Measurements from ENCODE around the gene DUSP9.

Gene DUSP9

DNA sequence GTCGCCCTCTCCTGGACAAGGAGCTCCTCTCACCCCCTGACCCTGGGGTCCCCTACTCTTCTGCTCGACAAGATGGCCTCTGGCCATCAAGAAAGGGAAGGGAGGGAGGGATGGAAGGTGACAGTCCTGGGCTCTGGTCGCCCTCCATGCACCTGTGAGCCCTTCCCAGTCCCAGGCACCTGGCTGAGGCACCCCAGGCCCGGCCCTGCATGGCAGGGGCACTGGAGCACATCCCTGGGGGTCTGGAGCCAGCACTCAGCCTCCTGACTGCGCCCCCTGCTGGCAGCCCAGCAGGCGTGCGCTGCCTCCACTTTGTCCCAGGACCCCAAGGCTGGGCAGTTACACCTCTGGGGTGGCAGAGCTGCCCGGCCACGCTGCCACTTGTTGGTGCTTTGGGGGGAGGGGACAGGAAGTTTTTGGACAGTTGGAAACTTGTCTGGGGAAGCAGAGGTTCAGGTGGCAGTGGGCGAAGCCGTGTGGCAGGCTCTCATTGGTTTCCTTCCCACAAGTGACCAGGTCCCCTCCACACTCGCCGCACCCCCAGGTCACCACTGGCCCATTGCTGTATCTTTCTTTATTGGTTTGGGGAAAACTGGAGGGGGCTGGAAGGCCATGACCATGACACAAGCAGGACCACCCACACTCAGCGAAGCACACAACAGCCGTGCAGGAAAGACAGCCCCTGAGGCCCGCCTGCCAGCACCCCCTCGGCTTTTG, 22.3 kb downstream of the DUSP9 start:
- TF ChIP-seq GABPA (IDR thresholded peaks at IDR 0.05; ENCODE audit: low read depth), result no peak
- no peak for TF ChIP-seq SPI1 (IDR thresholded peaks at IDR 0.05; ENCODE audit: borderline replicate concordance, low read depth)
- TF ChIP-seq, protein P1, sequence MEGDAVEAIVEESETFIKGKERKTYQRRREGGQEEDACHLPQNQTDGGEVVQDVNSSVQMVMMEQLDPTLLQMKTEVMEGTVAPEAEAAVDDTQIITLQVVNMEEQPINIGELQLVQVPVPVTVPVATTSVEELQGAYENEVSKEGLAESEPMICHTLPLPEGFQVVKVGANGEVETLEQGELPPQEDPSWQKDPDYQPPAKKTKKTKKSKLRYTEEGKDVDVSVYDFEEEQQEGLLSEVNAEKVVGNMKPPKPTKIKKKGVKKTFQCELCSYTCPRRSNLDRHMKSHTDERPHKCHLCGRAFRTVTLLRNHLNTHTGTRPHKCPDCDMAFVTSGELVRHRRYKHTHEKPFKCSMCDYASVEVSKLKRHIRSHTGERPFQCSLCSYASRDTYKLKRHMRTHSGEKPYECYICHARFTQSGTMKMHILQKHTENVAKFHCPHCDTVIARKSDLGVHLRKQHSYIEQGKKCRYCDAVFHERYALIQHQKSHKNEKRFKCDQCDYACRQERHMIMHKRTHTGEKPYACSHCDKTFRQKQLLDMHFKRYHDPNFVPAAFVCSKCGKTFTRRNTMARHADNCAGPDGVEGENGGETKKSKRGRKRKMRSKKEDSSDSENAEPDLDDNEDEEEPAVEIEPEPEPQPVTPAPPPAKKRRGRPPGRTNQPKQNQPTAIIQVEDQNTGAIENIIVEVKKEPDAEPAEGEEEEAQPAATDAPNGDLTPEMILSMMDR (IDR thresholded peaks at IDR 0.05; ENCODE audit: insufficient read depth, low read length), result peak; percentile 20
- TF ChIP-seq POLR2AphosphoS5 (IDR thresholded peaks at IDR 0.05; ENCODE audit: low read depth), result no peak
- Histone ChIP-seq H3K27ac (replicated peaks) (no peak overlapping the region), H3K4me3 (replicated peaks; ENCODE audit: insufficient read depth, low read length) (no peak overlapping the region), H3K27me3 (ENCODE audit: insufficient read depth, poor library complexity, severe bottlenecking) (peaks cover 2% of the 10 kb centered on the region)
- no peak for DNase-seq (ENCODE audit: low read depth in 1 of 2, low spot score in 1 of 2)

- H3K27me3 ChIP-seq (ENCODE audit: insufficient read depth, poor library complexity, severe bottlenecking), result peaks cover 5% of the 10 kb centered on the region
- no peak for TF ChIP-seq SPI1 (IDR thresholded peaks at IDR 0.05; ENCODE audit: borderline replicate concordance, low read depth)
- no peak for TF ChIP-seq POLR2AphosphoS5 (IDR thresholded peaks at IDR 0.05; ENCODE audit: low read depth)
- TF ChIP-seq, protein P1 (IDR thresholded peaks at IDR 0.05; ENCODE audit: insufficient read depth, low read length), result no peak
- TF ChIP-seq GABPA (IDR thresholded peaks at IDR 0.05; ENCODE audit: low read depth), result no peak
- TF ChIP-seq, protein P2, sequence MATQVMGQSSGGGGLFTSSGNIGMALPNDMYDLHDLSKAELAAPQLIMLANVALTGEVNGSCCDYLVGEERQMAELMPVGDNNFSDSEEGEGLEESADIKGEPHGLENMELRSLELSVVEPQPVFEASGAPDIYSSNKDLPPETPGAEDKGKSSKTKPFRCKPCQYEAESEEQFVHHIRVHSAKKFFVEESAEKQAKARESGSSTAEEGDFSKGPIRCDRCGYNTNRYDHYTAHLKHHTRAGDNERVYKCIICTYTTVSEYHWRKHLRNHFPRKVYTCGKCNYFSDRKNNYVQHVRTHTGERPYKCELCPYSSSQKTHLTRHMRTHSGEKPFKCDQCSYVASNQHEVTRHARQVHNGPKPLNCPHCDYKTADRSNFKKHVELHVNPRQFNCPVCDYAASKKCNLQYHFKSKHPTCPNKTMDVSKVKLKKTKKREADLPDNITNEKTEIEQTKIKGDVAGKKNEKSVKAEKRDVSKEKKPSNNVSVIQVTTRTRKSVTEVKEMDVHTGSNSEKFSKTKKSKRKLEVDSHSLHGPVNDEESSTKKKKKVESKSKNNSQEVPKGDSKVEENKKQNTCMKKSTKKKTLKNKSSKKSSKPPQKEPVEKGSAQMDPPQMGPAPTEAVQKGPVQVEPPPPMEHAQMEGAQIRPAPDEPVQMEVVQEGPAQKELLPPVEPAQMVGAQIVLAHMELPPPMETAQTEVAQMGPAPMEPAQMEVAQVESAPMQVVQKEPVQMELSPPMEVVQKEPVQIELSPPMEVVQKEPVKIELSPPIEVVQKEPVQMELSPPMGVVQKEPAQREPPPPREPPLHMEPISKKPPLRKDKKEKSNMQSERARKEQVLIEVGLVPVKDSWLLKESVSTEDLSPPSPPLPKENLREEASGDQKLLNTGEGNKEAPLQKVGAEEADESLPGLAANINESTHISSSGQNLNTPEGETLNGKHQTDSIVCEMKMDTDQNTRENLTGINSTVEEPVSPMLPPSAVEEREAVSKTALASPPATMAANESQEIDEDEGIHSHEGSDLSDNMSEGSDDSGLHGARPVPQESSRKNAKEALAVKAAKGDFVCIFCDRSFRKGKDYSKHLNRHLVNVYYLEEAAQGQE (IDR thresholded peaks at IDR 0.05; ENCODE audit: insufficient replicate concordance, low read depth), result no peak
- no peak for DNase-seq (ENCODE audit: low read depth in 1 of 2, low spot score in 1 of 2)
These were observed 23.1 kb downstream of the DUSP9 start for GRCh38 chrX:153669901-153670731.

DNA sequence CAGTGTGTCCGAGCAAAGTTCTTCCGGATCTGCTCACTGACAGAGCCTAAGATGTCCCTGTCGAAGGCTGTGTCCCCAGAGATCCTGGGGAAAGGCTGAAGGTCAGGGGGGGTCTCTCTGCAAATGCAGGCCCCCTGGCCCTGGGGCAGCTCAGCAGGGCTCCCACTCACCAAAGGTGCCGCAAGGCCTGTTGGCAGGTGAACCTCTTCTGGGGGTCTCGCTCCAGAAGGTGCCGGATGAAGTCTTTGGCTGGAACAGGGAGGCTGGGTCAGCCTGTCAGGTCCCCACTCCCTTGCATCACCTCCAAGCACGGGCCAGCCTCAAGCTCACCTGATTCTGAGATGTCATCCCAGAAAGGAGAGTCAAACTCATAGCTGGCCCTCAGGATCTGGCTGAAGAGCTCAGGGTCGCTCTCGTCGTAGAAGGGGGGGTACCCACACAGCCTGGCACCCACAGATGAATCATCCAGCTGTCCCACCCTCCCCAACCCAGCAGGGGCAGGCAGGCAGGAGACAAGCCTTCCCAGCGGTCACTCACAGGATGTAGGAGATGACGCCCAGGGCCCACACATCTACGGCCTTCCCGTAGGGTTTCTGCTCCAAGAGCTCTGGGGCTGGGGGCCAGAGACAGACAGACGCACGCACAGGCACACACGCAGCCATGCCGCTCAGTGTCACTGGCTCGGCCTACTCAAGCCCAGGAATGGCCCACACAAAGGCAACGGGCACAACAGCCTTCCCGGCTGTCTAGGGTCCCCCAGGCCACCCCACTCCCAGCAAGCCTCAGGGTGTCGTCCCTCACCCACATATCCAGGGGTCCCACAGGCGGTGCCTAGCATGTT, 24.0 kb downstream of the DUSP9 start:
- TF ChIP-seq GABPA (IDR thresholded peaks at IDR 0.05; ENCODE audit: low read depth), result no peak
- TF ChIP-seq POLR2AphosphoS5 (IDR thresholded peaks at IDR 0.05; ENCODE audit: low read depth), result no peak
- TF ChIP-seq, protein P2 (IDR thresholded peaks at IDR 0.05; ENCODE audit: insufficient replicate concordance, low read depth), result no peak
- TF ChIP-seq, protein P1 (IDR thresholded peaks at IDR 0.05; ENCODE audit: insufficient read depth, low read length), result no peak
- TF ChIP-seq SPI1 (IDR thresholded peaks at IDR 0.05; ENCODE audit: borderline replicate concordance, low read depth), result no peak

More at GRCh38 chrX:153669901-153670731, 23.1 kb downstream of the DUSP9 start:
- H3K27ac ChIP-seq (replicated peaks), result no peak overlapping the region
- H3K4me3 ChIP-seq (replicated peaks; ENCODE audit: insufficient read depth, low read length), result no peak overlapping the region

More for the DNA sequence above, 24.0 kb downstream of the DUSP9 start:
- no peak for DNase-seq (ENCODE audit: low read depth in 1 of 2, low spot score in 1 of 2)
- Histone ChIP-seq H3K4me3 (replicated peaks; ENCODE audit: insufficient read depth, low read length) (no peak overlapping the region), H3K27me3 (ENCODE audit: insufficient read depth, poor library complexity, severe bottlenecking) (peaks cover 5% of the 10 kb centered on the region), H3K27ac (replicated peaks) (no peak overlapping the region)

All from HL-60 (cell line).